ENCODE results near the gene DPP9. TPM values are rescaled to one million over a fixed set of nuclear protein-coding genes. Genes with fewer than 3 reads are reported as not detected.

DPP9 gene
- total and polyA plus RNA-seq, 2 of the 13 experiments (the other 11 are each of a cell fraction or from before 2014, with no cell fraction given), result 8.4 to 25.8 TPM

GRCh38 chr19:4723595-4724514 is at the start of gene DPP9 (continued):
- TF ChIP-seq TIGD3 (CRISPR knock-in tag; IDR thresholded peaks at IDR 0.05; ENCODE audit: borderline replicate concordance) (0 out of 2 replicates have a peak, but pooled peaks have one; percentile 41), PTBP1 (IDR thresholded peaks at IDR 0.05; ENCODE audit: low read depth, low read length, poor library complexity, severe bottlenecking) (peak; percentile 39), POGK (CRISPR knock-in tag; conservative IDR thresholded peaks at IDR 0.05) (peak; percentile 88), ZNF24 (IDR thresholded peaks at IDR 0.05) (peak; percentile 100), ZNF274 (CRISPR knock-in tag; IDR thresholded peaks at IDR 0.05) (peak; percentile 65), ZNF768 (CRISPR knock-in tag; IDR thresholded peaks at IDR 0.05) (peak; percentile 43; the same call in 1 of the 2 replicates), KDM6A (CRISPR knock-in tag; IDR thresholded peaks at IDR 0.05; ENCODE audit: low read depth) (no peak), ELF4 (CRISPR knock-in tag; IDR thresholded peaks at IDR 0.05; ENCODE audit: borderline replicate concordance) (peak; percentile 80; the same call in 1 of the 2 replicates), DRAP1 (CRISPR knock-in tag; IDR thresholded peaks at IDR 0.05) (peak; percentile 58), ATF4 (CRISPR knock-in tag; IDR thresholded peaks at IDR 0.05) (no peak), TAF1 (CRISPR knock-in tag; IDR thresholded peaks at IDR 0.05) (peak; percentile 80), BRD4 (CRISPR knock-in tag; IDR thresholded peaks at IDR 0.05) (0 out of 2 replicates have a peak, but pooled peaks have one; percentile 52), TP53 (CRISPR knock-in tag; conservative IDR thresholded peaks at IDR 0.05) (0 out of 2 replicates have a peak, but pooled peaks have one; percentile 35), CREB1 (IDR thresholded peaks at IDR 0.05) (peak; percentile 87), CREB1 (CRISPR knock-in tag; IDR thresholded peaks at IDR 0.05) (peak; percentile 87), NR2F1 (CRISPR knock-in tag; IDR thresholded peaks at IDR 0.05) (peak in 1 of 2 experiments; percentile 80; a peak in 2 of 4 replicates), BRF2 (CRISPR knock-in tag; IDR thresholded peaks at IDR 0.05) (no peak), PCBP1 (IDR thresholded peaks at IDR 0.05; ENCODE audit: borderline replicate concordance, low read depth, low read length) (0 out of 2 replicates have a peak, but pooled peaks have one; percentile 75), ZNF329 (CRISPR knock-in tag; IDR thresholded peaks at IDR 0.05; ENCODE audit: low read depth) (0 out of 2 replicates have a peak, but pooled peaks have one; percentile 65), HDAC1 (CRISPR knock-in tag; IDR thresholded peaks at IDR 0.05) (peak; percentile 75), HIC2 (CRISPR knock-in tag; IDR thresholded peaks at IDR 0.05; ENCODE audit: low read depth) (0 out of 2 replicates have a peak, but pooled peaks have one; percentile 47)
